NCI-H526 treated with DMSO at 0.1 percent for 48 hours (cell line): ENCODE measurements around the gene ULK2.
"Not testable (repeated sequence)": the region's sequence is repeated elsewhere in the genome, so short reads cannot be mapped to it uniquely, and the experiment has no call there.

Source experiments
- DNase-seq: peaks from one replicate; lab custom pipeline; 2025; lab: John Stamatoyannopoulos, UW

ULK2 gene

GRCh38 chr17:19867329-19868078, at the start of gene ULK2:
Gene ULK2 (minus strand): TSS chr17:19867936. CDS start chr17:19867417, 519 bp downstream.
- DNase-seq = no peak

DNA sequence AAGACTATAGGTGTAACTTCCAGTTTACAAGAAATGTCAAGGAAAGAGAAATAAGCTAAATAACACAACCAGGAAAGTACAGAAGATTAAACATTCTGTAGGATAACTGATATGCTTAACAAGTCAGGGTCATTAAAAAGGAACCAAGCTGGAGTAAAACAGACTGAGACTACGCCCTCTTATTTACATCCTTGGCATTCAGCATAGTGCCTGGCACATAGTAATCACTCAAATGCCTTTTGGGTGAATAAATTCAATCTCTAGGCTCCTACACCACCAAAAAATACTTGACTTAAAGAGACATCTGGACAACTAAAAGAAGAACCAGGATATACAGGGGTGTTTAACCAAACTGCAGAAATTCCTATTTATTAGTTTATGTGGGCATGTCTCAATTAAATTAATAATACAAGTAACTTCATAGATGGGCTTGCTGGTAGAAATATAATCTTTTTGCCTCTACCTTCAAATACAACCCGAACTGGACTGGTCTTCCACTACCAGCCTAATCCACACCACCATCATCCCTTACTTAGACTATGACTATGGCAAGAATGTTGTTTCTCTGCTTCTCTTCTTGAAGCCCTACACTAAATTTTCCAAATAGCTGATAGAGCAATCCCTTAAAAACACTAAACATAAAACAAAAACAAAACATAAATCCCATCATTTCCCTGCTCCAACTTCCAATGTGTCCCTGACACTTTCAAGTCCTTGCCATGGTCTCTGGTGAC, 47.7 kb upstream of the ULK2 start:
- no peak for DNase-seq

- no peak for DNase-seq
Observed at GRCh38 chr17:19911033-19911432, 43.3 kb upstream of the ULK2 start.

DNA sequence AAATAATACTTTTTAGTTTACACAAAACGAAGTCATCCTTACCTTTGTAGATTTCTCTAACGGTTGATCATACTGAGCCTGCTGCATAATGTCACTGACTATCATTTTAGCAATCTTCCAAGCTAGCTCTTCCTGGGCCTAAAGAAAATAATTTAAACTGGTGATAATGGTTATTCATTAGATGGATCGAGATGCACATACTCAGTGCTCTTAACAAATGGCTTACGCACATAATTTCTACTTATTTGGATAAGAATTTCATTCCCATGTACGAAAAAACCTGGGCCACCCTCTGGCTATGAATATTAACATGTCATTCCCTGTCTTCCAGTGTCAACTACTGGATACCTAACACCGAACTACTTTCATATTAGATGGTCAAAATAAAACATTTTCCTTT, 41.4 kb upstream of the ULK2 start:
- no peak for DNase-seq

DNA sequence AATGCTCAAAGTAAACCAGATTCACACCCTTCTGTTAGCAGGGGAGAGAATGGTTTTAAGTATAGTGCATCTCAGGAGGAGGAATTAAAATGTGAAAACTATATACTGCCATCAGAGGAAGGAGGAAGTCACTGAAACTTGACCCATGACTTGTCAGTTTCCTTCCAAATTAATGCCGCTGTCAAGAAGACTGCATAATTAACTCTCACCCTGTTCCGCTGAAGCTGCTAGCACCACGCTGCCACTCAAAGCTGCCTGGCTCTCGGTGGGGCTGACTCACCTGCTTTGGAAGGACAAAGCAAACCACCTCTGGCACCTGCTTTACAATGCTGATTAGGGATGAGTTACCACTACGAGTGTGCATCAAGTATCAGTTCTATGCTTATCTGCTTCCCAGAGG, 37.8 kb upstream of the ULK2 start:
- no peak for DNase-seq

GRCh38 chr17:19904924-19905323, 37.2 kb upstream of the ULK2 start:
- no peak for DNase-seq

DNA sequence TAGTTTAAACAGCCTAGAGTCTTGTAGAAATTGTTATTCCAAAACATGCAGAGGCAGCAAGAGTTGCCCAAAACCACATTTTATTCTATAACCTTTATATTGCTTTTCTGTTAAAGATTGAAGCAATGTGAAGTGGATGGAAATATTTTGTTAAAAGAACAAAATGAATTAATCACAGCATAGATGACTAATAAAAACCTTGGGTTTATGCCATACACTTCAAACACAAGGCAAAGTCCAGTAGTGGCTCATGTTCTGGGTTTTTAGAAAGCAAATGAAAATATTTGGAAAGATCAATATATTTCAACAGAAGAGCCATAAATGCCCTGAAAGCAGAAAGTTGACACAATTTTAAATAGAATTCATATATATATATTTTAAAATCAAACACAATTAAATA, 36.7 kb upstream of the ULK2 start:
- DNase-seq = no peak

GRCh38 chr17:19900809-19901208, 33.1 kb upstream of the ULK2 start:
- DNase-seq = no peak

GRCh38 chr17:19897903-19898302, 30.2 kb upstream of the ULK2 start:
- DNase-seq = no peak

DNA sequence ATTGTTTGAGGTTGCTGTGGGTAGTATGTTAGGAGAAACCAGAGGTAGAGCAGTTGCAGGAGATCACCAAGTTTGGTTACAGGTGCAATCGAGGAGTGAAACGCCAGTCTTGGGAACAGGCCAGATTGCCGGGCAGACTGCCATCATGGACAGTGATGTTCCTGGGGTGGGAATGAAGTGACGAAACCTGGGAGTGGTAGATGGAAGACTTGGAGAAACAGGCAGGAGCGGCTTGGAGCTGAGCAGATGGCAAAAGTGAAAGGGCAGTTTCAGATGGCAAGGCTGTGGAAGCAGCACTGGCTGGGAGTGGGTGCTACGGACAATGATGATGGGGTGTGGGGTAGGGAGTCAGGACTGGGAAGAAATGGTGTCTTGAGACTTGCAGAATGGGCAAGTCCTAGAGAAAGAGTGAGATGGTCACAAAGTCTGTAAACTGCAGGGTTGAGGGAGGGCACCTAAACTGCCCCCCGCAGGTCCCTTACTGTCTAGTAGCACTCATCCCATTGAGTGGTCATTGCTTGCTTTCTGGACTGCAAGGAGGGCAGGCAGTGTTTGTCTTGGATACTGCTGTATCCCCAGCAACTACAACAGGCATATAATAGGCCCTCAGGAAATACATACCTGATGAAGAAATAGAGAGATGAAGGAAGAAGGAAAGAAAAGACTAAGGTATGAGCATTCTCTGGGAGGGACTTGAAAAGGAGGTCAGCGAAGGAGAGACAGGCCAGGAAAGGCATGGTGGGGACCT, 29.5 kb upstream of the ULK2 start:
- DNase-seq = no peak

DNA sequence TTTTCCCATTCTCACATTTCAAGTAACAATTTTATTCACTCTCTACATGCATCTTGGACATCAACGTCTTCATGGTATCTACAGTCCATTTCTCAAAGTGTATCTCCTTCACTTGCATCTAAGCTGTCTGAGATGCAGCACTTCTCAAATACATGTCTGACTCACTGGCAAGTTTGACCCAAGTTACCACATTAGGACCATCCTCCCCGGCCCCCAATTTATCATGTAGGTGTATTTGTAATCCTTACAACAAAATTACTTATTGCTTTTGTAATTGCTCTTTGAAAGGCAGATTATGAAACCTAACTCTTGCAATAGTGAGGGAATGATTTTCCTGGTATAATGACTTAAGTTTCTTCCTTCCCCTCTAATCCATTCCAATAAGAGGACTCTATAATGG, 28.9 kb upstream of the ULK2 start:
- DNase-seq = no peak

- not testable (repeated sequence) for DNase-seq
Observed at GRCh38 chr17:19890554-19890953, 22.8 kb upstream of the ULK2 start.

- not testable (repeated sequence) for DNase-seq
Observed at GRCh38 chr17:19890001-19890400, 22.3 kb upstream of the ULK2 start.

DNA sequence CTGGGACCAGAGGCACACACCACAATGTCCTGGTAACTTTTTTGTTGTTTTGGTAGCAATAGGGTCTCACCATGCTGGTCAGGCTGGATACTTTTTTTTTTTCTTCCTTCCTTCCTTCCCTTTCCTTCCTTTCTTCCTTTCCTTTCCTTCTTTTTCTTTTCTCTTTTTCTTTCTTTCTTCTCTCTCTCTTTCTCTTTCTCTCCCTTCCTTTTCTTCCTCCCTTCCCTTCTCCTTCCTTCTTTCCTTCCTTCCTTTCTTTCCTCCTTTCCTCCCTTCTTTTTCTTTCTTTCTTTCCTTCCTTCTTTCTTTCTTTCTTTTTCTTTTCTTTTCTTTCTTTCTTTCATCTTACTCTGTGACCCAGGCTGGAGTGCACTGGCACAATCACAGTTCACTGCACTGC, 18.4 kb upstream of the ULK2 start:
- no peak for DNase-seq

DNA sequence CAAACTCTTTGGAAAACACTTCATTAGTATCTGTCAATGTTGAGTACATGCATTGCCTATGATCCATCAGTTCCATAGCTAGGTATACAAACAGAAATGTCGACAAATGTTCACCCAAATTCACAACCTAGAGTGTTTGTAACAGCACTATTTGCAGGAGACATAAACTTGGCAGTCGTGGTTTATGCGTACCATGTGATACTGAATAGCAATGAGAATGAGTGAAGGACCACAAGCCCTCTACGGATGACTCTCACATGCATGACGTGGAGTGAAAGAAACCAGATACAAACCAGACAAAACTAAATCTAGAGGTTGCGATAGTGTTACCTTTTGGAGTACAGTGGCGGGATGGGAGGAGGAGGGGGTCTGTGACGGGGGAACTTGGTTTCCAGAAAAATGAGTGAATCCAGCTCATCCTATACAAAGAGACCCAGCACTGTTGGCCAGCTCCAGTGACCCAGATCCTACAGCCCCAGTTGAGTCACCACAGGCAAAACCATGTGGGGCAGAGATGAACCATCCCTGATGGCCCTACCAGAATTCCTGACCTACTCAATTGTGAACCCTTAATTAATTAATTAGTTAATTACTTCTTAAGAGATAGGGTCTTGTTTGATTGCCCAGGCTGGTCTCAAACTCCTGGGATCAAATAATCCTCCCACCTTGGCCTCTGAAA, 15.9 kb upstream of the ULK2 start:
- DNase-seq = no peak

DNA sequence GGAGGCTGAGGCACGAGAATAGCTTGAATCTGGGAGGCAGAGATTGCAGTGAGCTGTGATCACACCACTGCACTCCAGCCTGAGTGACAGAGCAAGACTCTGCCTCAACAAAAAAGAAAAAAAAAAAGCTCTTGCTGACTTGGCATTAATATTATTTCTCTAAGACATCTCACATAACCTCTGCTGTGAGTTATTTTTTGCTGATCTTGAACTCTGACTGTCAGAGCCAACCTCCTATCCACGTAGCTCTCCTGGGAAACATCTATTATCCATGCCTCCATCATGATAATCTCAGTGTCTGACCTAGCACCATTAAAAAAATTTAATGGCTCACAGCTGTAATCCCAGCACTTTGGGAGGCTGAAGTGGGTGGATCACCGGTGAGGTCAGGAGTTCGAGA, 12.7 kb upstream of the ULK2 start:
- DNase-seq = no peak

GRCh38 chr17:19877364-19877945, 9.7 kb upstream of the ULK2 start:
- DNase-seq = no peak

GRCh38 chr17:19876529-19877161, 8.9 kb upstream of the ULK2 start:
- DNase-seq = no peak

DNA sequence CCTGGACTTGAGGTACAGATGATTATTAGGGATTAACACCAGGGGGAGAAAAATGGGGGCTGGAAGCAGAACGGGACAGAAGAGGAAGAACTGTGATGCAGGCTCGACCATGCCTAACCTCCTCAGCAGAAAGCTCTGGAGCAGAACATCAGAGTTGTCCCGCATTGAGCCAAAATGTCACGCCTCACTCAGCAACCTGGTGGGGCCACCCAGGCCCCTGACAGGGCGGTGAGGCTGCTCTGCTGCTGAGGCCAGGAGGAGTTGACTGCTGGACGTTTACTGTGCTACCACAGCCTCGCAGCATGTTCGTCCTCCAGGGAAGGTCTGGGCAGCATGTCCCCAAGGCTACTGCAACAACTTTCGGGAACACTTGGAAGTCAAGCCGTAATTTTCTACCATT, 6.5 kb upstream of the ULK2 start:
- no peak for DNase-seq

GRCh38 chr17:19873346-19873745, 5.6 kb upstream of the ULK2 start:
- no peak for DNase-seq

- no peak for DNase-seq
Observed at GRCh38 chr17:19868079-19868395, 301 bp upstream of the ULK2 start.

DNA sequence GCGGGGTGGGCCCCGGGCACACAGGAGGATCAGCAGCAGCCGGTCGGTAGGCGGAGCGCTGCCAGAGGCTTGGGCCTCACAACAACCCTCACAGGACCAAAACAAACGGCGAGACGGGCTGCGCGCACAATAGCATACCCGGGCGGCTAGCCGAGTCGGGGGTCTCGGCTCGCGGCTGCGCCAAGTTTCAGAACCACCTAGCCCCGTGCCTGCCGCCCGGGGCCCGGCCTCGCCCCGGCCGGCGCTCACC, 732 bp downstream of the ULK2 start:
- peak; percentile 12 for DNase-seq
